ENCODE measurements around the gene MAPK9. TPM values are rescaled to one million over a fixed set of nuclear protein-coding genes. Genes with fewer than 3 reads are reported as not detected.

The MAPK9 gene
- total RNA-seq, 1 donor from 2014 or later: 23.2 TPM

- Histone ChIP-seq H3K27me3 (ENCODE audit: control insufficient read depth, insufficient read depth, low read length) (no peaks in the 10 kb centered on the region), H3K4me3 (ENCODE audit: low read depth, low read length) (no peak overlapping the region), H3K36me3 (ENCODE audit: control insufficient read depth, insufficient read depth, low read length) (no peaks in the 10 kb centered on the region)
- FAIRE-seq (no peak), DNase-seq (ENCODE audit: low read depth) (no peak)
- no peak for TF ChIP-seq CTCF (IDR thresholded peaks at IDR 0.05; ENCODE audit: insufficient read depth, low read length, severe bottlenecking)
These were observed 41.0 kb upstream of the MAPK9 start for GRCh38 chr5:180332861-180333260.

- Histone ChIP-seq H3K36me3 (ENCODE audit: control insufficient read depth, insufficient read depth, low read length) (no peaks in the 10 kb centered on the region), H3K27me3 (ENCODE audit: control insufficient read depth, insufficient read depth, low read length) (no peaks in the 10 kb centered on the region), H3K4me3 (ENCODE audit: low read depth, low read length) (no peak overlapping the region)
- DNase-seq (ENCODE audit: low read depth) (no peak), FAIRE-seq (no peak)
- peak; percentile 5 for TF ChIP-seq CTCF (IDR thresholded peaks at IDR 0.05; ENCODE audit: insufficient read depth, low read length, severe bottlenecking)
These were observed 40.2 kb upstream of the MAPK9 start for GRCh38 chr5:180332051-180332517.

GRCh38 chr5:180331647-180331950 lies 39.7 kb upstream of the MAPK9 start:
- no peak overlapping the region for H3K4me3 ChIP-seq (ENCODE audit: low read depth, low read length)
- no peak for TF ChIP-seq CTCF (IDR thresholded peaks at IDR 0.05; ENCODE audit: insufficient read depth, low read length, severe bottlenecking)
- no peaks in the 10 kb centered on the region for H3K27me3 ChIP-seq (ENCODE audit: control insufficient read depth, insufficient read depth, low read length)
- H3K36me3 ChIP-seq (ENCODE audit: control insufficient read depth, insufficient read depth, low read length): no peaks in the 10 kb centered on the region
- DNase-seq (ENCODE audit: low read depth) (no peak), FAIRE-seq (no peak)

GRCh38 chr5:180330810-180331646 lies 39.1 kb upstream of the MAPK9 start:
- peak; percentile 89 for DNase-seq (ENCODE audit: low read depth)
- no peak overlapping the region for H3K4me3 ChIP-seq (ENCODE audit: low read depth, low read length)
- no peaks in the 10 kb centered on the region for H3K36me3 ChIP-seq (ENCODE audit: control insufficient read depth, insufficient read depth, low read length)
- TF ChIP-seq CTCF (IDR thresholded peaks at IDR 0.05; ENCODE audit: insufficient read depth, low read length, severe bottlenecking): no peak
- no peaks in the 10 kb centered on the region for H3K27me3 ChIP-seq (ENCODE audit: control insufficient read depth, insufficient read depth, low read length)
- FAIRE-seq: no peak

GRCh38 chr5:180330270-180330648 lies 38.4 kb upstream of the MAPK9 start:
- no peak for FAIRE-seq
- no peak for TF ChIP-seq CTCF (IDR thresholded peaks at IDR 0.05; ENCODE audit: insufficient read depth, low read length, severe bottlenecking)
- no peaks in the 10 kb centered on the region for H3K36me3 ChIP-seq (ENCODE audit: control insufficient read depth, insufficient read depth, low read length)

More at GRCh38 chr5:180330270-180330648, 38.4 kb upstream of the MAPK9 start:
- Histone ChIP-seq H3K27me3 (ENCODE audit: control insufficient read depth, insufficient read depth, low read length) (no peaks in the 10 kb centered on the region), H3K4me3 (ENCODE audit: low read depth, low read length) (no peak overlapping the region)
- DNase-seq (ENCODE audit: low read depth): no peak
